HG03520 (cell line): ENCODE measurements around the gene CCDC169.
"Not testable (repeated sequence)": the region's sequence is repeated elsewhere in the genome, so short reads cannot be mapped to it uniquely, and the experiment has no call there.

Experiments
- ATAC-seq: cut with Tn5 transposase; IDR thresholded peaks from one replicate; pipeline ENCODE4 v1.9.1; 2021; ENCODE audit warnings: mild to moderate bottlenecking, moderate library complexity; ENCODE audit not compliant: unreplicated experiment

The CCDC169 gene

GRCh38 chr13:36319793-36320192 lies 22.2 kb upstream of the CCDC169 start:
- ATAC-seq = not testable (repeated sequence)

DNA sequence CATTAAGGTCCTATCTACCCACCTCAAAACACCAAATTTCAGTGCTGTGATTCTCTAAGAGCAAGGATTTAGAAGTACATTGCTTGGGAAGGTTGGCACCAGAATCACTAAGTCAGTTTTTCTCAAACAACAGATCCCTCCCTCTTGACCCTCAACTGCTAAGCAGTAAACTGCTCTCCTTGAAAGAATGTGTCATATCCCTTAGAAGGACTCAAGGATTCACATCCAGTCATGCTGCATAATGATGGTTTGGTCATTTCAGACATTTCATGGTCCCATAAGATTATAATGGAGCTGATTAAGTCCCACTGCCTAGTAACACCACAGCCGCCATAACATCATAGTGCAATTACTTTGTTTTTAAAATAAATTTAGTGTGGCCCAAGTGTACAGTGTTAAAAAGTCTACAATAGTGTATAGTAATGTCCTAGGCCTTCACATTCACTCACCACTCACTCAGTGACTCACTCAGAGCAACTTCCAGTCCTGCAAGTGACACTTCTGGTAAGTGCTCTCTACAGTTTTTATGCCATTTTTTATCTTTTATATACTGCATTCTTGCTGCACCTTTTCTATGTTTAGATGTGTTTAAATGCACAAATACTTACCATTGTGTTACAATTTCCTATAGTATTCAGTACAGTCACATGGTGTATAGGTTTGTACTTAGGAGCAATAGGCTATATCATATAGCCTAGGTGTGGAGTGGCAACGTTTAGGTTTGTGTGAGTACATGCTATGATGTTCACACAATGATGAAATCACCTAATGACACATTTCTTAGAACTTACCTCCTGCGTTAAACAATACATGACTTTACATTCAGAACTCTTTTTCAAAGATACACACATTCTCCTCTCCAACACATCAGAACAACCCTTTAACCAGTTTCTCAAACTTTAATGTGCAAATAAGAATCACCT lies 15.7 kb upstream of the CCDC169 start:
- no peak for ATAC-seq

DNA sequence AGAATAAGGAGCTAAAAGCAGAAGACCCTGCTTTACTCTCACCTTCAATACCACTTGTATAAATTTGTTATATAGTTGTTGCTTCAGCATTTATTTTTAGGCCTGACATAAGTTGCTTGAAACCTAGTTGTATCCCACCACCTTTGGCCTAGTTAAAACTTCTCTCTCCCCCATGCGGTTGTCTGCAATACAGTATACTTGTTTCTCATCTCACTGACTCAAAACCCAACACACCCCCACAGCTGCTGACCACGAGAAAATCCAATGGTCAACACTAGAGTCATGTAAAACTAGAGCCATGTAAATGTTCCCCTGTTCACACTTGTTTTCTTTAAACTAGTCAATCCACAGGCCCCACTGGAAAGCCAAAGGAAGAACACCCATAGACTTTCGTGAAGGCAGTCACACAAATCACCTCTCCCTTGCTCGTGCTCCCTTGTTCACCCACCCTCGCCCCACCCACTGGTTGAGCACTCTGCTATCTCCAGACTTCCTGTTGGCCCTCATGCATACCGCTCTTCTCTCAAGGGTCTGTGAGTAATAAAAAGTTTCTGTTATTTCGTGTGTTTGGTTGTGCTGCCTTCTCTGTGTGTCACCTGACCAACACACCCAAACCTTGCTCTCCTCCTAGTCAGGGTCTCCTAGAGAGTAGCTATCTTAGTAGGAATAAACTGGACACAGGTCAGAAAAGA lies 12.9 kb upstream of the CCDC169 start:
- no peak for ATAC-seq

DNA sequence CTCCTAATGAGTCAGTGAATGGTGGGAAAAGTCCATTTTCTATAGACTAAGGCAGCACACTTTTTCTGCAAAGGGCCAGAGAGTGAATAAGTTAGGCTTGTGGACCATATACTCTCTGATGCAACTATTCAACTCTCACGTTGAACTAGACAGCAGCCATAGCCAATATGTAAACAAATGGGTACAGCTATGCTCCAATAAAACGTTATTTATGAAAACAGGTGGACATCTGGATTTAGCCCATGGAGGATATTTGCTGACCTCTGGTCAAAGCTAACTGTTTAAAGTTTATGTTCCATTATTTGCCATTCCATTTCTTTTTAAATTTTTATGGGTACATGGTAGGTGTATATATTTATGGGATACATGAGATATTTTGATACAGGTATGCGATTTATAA lies 4.7 kb upstream of the CCDC169 start:
- ATAC-seq = no peak

DNA sequence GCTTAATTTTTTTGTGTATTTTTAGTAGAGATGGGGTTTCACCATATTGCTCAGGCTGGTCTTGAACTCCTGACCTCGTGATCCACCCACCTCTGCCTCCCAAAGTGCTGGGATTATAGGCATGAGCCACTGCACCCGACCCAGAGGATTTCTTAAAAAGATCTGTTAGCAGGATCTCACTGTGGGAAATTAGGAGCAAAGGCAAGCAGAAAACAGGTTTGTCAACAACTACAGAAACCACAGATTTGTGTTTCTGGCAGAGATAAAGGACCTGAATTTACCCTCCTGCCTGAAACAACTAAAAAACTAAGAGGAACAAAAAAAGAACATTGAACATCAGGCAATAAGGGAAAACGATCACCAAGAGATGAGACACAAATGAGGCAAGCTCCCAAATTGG lies 1.9 kb upstream of the CCDC169 start:
- not testable (repeated sequence) for ATAC-seq

DNA sequence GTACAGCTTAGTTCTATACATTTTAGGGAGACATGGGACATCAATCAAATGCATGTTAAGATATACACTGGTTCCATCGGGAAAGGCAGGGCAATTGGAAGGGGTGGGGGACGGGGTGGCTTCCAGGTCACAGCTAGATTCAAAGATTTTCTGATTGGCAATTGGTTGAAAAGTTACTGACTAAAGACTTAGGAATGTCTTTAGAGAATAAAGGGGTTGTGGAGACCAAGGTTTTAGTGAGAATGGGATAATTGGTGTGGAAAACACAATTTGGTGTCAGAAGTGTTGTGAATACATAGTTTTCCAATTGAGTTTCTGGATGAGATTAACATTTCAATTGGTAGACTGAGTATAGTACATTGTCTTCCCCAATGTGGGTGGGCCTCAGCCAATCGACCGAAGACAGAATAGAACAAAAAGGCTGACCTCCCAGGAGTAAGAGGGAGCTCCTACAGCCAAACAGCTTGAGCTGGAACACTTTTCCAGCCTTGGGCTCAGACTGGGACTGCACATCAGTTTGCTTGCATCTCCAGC lies 988 bp upstream of the CCDC169 start:
- ATAC-seq = no peak

DNA sequence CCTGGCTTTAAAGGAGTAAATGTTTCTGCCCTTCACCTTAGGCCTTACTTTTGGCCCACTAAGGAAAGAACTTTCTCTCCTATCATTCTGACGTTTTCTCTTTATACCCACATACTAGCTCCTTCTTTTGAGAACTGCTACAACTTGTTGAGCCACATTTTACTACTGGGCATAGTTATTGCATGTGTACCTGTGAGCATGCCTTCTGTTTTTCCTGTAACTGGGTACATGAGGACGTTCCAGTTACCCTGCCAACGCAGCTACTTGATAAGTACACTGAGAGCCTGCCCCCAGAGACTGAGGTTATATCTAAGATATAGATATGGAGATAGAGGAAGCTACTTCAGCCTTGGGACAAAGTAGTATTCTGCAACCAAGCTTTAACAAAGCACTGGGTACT lies 3.5 kb downstream of the CCDC169 start:
- no peak for ATAC-seq

DNA sequence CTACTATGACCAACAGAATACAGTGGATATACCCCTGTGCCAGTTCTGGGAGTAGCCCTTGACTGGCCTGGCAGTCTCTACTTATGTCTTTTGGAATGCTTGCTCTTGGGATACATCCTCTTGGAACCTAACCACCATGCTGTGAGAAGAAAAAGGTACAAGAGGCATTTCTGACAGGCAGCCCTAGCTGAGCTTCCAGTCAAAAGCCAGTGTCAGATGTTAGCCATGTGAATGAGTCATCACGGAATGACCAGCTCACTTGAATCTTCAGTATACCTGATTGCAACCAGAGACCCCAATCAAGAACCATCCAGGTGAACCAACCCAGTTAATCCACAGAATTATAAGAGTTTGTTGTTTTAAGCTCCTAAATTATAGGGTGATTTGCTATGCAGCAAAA lies 4.1 kb downstream of the CCDC169 start:
- no peak for ATAC-seq

DNA sequence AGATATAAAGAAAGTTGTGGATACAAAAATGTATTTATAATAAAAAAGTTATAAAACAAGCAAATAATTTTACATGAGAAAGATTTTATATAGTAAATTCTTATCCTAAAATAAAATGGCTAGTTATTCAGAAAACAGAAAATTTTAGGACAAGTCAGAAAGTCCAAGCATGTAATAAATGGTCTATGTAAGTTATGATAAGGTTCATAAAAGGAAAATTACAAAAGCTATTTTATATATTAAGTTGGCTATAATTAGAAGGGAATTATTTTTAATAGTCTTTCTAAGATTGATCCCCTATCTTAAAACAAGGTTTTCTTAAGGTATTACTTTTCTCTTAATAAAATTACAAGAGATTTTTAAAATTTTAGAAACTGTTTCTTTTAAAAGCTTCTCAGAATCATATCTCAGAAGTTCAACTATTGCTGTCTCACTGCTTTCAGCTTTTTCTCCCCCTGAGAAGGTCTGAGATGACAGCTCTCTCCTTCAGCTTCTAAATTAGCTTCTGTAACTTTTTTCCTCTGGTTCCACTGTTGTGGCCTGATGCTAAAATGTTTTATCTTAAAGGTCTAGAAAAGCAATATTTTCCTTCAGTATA lies 8.7 kb downstream of the CCDC169 start:
- ATAC-seq = no peak

DNA sequence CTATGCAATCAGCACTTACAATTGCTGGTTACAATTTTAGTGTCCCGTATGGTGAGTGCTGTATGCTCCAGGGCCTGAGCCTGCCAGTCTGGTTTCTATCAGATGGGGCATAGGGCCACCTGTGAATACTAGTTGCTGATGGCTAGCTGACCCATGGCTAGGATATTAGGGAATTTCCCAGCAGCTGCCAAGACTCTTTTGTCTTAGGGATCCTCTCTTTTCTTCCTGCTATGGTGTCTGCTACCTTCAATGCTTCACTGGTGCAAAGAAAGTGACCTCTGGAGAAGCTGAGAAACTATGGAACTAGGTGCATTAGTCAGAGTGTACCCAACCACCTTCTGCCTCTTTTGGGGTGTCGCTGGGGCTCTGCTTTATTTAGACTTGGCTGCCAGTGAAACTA lies 11.6 kb downstream of the CCDC169 start:
- no peak for ATAC-seq

DNA sequence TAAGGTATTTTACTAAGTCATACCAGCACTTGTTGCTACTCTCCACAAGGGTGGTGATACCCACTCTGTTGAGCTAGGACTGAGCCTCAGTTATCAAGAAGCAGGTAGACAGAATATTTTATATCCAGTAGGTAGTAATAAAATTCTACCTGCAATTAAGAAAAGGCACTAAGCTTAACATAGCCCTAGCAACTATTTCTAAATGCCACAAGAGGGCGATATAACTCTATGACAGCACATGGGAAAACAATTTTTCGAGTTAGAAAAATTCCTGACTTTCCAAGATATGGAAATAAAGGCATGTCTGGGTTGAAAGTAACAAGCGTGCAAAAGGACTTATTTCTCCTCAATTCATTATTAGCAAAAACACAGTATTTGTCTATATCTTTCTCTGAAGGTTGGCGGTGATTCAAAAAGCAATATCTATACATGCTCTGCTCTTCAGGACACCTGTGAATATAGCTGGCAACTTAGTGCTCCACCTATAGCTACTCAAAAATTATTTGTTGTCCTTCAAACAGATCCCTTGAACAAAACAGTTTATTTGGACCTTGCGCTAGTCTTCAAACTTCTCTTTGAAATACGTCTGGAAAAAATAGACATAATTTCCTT lies 14.7 kb downstream of the CCDC169 start:
- no peak for ATAC-seq

- no peak for ATAC-seq
Observed at GRCh38 chr13:36275190-36276002, 22.2 kb downstream of the CCDC169 start.

DNA sequence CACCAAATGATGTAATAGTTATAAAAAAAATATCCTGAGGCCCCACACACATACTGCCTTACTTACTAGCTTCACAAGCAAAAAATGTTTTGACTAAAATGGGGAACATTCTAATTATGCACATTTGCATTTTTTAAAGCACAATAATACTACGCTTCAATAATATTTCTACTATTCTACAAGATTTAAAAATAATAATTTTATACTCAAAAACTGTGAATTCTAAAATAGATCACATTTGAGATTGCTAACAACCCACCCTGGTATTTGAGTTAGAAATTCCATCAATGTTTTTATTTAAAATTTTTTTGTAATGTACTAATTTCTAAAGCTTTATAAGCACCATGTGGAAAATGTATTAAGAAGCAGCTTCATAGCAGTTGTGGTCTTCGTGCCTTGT lies 24.2 kb downstream of the CCDC169 start:
- no peak for ATAC-seq

GRCh38 chr13:36261976-36262375 lies 35.6 kb downstream of the CCDC169 start:
- no peak for ATAC-seq

GRCh38 chr13:36261011-36261410 lies 36.6 kb downstream of the CCDC169 start:
- ATAC-seq = no peak

DNA sequence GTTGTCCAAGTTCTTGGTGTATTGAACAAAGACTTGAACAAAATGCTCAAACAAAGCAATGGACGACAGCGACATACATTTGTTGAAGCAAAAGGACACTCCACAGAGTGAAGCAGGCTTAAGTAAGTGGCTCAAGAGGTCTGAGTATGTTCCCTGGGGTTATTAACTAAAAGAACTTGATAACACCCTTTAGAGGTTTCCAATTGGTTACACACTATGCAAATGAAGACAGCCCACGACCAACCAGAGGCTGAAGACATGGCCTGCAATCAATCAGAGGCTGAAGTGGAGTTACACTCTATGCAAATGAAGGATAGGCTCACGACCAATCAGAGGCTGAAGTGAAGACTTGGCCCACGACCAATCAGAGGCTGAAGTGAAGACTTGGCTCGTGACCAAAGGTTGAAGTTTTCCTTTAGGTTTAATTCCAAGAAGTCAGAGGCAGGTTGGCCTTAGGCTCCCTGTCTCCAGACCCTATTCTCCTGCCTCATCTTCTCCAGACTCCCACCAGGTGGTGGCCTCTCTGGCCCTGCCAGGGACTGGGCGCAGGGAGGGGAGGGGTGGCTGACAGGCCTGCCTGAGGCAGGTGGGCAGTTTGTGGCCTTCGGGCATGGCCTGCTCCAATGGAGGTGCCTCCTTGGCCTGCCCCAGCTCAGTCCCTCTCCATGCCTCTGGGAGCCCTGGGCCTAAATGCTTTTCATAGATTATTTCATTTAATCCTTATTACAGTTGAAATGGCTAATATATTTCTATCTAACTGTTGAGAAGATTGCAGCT lies 38.1 kb downstream of the CCDC169 start:
- ATAC-seq = no peak

DNA sequence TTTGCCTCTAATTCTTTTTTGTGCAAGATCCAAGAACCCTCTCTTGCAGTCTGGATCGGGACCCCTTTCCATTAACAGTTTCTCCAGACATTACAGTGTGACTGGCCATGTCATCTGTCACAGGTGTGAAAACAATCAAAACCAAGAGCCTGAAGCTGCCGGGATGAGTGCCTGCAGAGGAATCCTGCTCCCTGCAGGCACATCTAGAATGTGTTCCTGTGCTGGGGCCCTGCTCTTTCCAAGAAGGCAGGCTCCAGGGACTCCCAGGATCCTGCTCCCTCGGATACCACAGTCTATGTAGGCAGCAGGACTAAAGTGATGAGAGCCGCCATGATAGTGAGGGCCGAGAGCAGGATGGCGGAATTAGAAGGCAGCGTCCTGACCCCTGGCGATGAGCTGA lies 38.8 kb downstream of the CCDC169 start:
- no peak for ATAC-seq

GRCh38 chr13:36251526-36251925 lies 46.1 kb downstream of the CCDC169 start:
- ATAC-seq = no peak

DNA sequence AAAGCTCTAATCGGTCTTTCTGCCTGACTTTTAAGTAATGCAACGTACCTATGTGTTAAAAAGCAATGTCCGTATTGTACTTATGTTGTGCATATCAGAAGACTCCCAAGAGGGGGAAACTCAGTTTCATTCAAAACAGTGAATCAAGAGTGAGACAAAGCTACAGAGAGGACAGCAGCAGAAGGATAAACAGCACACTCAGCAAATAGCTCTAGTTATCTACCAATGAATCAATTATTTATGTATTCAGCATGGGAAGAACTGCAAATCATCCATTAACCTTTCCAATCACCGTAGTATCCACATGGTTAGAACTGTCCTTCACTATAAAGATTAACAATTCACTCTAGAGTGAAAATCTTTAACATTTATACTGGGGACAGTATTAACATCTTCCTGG lies 46.6 kb downstream of the CCDC169 start:
- no peak for ATAC-seq

DNA sequence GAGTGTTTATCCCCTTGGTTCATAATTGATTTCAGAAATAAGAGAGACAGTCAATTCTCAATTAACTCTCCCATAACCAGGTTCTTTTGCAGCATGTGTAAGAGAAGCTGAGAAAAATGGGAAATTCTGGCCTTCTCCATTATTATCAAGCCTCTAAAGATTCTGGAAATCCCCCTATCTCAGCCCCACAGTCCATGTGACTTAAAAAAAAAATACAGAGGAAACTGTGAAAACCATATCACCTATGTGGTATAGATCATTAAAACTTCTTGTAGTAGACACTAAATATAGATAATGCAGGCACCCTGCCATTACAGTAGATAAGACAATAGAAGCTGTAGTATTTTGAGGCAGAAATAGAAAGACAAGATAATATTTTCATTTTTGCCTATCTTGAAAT lies 48.9 kb downstream of the CCDC169 start:
- no peak for ATAC-seq
